Esophagus squamous epithelium (tissue), 5 donors: ENCODE measurements around the gene GPR27. TPM values are rescaled to one million over a fixed set of nuclear protein-coding genes. Genes with fewer than 3 reads are reported as not detected.

ENCODE experiments used
- DNase-seq: peaks from one replicate; lab custom pipeline; 2025; lab: John Stamatoyannopoulos, UW
- H3K27ac ChIP-seq, 4 donors: fragments of 200-600 bp; sonication (generic); one replicate each; pipeline ENCODE4 v1.5.1; 2016 to 2019; ENCODE audit warnings: mild to moderate bottlenecking in 1 of 4
- H3K27me3 ChIP-seq, 4 donors: fragments of 200-600 bp; sonication (generic); 1 replicate in 3 of 4; 2 replicates in 1 of 4; pipeline versions ENCODE4 v1.5.1 to v1.6.0; 2017 to 2021; ENCODE audit warnings: antibody characterized with exemption in 1 of 4
- H3K36me3 ChIP-seq, 3 donors: fragments of 200-600 bp; sonication (generic); one replicate each; pipeline ENCODE4 v1.5.1; 2016 to 2019
- H3K4me1 ChIP-seq, 3 donors: fragments of 200-600 bp; sonication (generic); one replicate each; pipeline ENCODE4 v1.5.1; 2017 to 2019
- H3K4me3 ChIP-seq, 4 donors: fragments of 200-600 bp; sonication (generic); 1 replicate in 3 of 4; 2 replicates in 1 of 4; pipeline ENCODE4 v1.5.1; 2016 to 2019; ENCODE audit warnings: mild to moderate bottlenecking in 2 of 4, moderate library complexity in 1 of 4
- H3K9me3 ChIP-seq, 3 donors: fragments of 200-600 bp; sonication (generic); one replicate each; pipeline ENCODE4 v1.5.1; 2016 to 2019
- POLR2A ChIP-seq, 4 donors: fragments of 450-650 bp; IDR thresholded peaks; one replicate each; pipeline ENCODE4 v1.6.1; 2017; ENCODE audit warnings: antibody characterized with exemption in 4 of 4, mild to moderate bottlenecking in 4 of 4, moderate library complexity in 3 of 4
- WGBS, 2 donors: methylation state at CpG; one replicate each; pipeline ENCODE4 v1.1.5; 2018; 5-methylcytosine and 5-hydroxymethylcytosine counted together
- intact Hi-C: fragments of 100-400 bp; cut with DNase I; formaldehyde crosslinking; loops from one replicate; pipeline ENCODE4 v1.15.0; 2022
- total RNA-seq, 4 donors: library from RNA; depleted of rRNA; stranded (reverse); fragments of >200 nt; gene quantifications; one replicate each; pipeline ENCODE4 v1.1.0, GENCODE V29; 2016
- TF ChIP-seq, protein P1 (sequence below), 6 experiments: fragments of 450-650 bp in 4 of 6; fragments of 200-600 bp in 2 of 6; sonication (generic) in 2 of 6; IDR thresholded peaks; one replicate each; pipeline ENCODE4 v1.5.1; 2016 to 2019; ENCODE audit warnings: antibody characterized with exemption in 6 of 6, mild to moderate bottlenecking in 4 of 6, moderate library complexity in 4 of 6
- donor health status: DM: yes; HTN: yes; CAD: no.

The GPR27 gene
- total RNA-seq, 4 donors from 2014 or later = 2.1 to 3.6 (median 2.7) TPM

DNA sequence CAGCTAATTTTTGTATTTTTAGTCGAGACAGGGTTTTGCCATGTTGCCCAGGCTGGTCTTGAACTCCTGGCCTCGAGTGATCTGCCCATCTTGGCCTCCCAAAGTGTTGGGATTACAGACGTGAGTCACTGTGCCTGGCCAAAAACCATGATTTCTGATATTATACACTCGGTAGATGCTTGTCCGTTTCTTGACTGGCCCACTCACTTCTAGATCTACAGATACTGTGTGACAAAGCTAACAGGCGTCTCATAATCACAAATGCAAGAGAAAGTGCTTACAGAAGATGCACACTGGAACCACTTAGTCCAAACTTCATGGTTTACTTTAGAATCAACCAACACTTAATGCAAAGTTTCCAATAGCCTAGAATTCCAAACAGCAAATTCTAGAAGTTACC lies 22.9 kb downstream of the GPR27 start:
- WGBS, 2 donors = 62 to 100% methylated on average over 2 to 6 of the region's 6 CpGs
- intact Hi-C loops = no loop called here
- H3K27me3 ChIP-seq = peaks cover 0 to 84% (median 4%) of the 10 kb centered on the region in 4 donors

DNA sequence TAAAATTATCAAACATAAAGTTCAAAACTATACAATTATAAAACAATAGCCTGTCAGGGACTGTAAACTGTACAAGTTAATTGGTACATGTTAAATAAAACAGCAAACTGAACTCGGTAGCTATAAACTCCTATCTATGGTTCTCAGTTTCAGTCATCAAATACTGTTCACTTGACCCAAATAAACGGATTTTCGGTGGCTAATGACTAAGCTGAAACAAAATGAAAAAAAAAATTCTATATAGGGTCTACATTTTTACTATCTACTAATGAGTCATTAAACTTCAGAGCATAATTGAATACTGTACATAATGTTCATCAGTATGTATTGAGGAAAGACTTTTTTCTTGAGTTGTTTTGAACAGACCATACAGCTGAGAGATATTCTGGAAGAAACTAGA lies 24.7 kb downstream of the GPR27 start:
- Histone ChIP-seq H3K27ac (no peak overlapping the region), H3K4me3 (no peak overlapping the region), H3K9me3 (no peaks in the 10 kb centered on the region), H3K36me3 (no peaks in the 10 kb centered on the region), H3K27me3 (peaks cover 0 to 89% (median 13%) of the 10 kb centered on the region in 4 donors), H3K4me1 (no peaks in the 10 kb centered on the region)
- TF ChIP-seq, protein P1, sequence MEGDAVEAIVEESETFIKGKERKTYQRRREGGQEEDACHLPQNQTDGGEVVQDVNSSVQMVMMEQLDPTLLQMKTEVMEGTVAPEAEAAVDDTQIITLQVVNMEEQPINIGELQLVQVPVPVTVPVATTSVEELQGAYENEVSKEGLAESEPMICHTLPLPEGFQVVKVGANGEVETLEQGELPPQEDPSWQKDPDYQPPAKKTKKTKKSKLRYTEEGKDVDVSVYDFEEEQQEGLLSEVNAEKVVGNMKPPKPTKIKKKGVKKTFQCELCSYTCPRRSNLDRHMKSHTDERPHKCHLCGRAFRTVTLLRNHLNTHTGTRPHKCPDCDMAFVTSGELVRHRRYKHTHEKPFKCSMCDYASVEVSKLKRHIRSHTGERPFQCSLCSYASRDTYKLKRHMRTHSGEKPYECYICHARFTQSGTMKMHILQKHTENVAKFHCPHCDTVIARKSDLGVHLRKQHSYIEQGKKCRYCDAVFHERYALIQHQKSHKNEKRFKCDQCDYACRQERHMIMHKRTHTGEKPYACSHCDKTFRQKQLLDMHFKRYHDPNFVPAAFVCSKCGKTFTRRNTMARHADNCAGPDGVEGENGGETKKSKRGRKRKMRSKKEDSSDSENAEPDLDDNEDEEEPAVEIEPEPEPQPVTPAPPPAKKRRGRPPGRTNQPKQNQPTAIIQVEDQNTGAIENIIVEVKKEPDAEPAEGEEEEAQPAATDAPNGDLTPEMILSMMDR (IDR thresholded peaks at IDR 0.05) = no peak
- no peak for TF ChIP-seq POLR2A (IDR thresholded peaks at IDR 0.05)
- intact Hi-C loops = no loop called here
- WGBS, 2 donors = 69 to 81% methylated on average over 3 of the region's 3 CpGs
- DNase-seq = no peak

More for the DNA sequence above, 22.9 kb downstream of the GPR27 start:
- Histone ChIP-seq H3K27ac (no peak overlapping the region), H3K4me3 (no peak overlapping the region), H3K9me3 (no peaks in the 10 kb centered on the region), H3K36me3 (no peaks in the 10 kb centered on the region), H3K4me1 (no peaks in the 10 kb centered on the region)
- DNase-seq = no peak
- no peak for TF ChIP-seq POLR2A (IDR thresholded peaks at IDR 0.05)
- TF ChIP-seq, protein P1 (IDR thresholded peaks at IDR 0.05) = no peak

DNA sequence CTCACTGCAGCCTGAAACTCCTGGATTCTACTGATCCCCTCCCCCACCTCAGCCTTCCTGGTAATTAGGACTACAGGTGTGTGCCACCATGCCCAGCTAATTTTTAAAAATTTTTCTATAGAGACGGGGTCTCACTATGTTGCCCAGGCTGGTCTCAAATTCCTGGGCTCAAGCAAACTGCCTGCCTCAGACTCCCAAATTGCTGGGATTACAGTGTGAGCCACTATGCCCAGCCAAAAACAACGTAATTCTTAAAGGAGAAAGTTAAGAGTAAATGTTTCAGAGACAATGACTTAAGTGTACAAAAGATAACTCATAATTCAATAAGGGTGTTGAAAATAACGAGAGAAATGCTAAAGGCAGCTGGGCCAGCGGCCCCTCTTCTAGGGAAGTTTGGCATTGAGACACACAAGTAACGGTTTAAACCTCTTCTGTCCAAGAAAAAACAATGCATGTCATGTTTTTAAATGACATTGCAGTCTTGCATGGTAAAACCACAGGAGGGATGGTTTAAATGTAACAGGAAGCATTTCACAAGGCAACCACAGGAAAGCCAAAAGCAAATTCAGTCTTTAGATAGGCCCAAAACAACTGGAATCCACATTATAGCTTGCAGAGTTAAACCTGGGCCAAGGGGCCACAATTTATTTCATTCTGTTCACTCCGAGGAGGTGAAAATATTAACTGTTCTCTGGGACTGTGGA lies 26.2 kb downstream of the GPR27 start:
- Histone ChIP-seq H3K9me3 (no peaks in the 10 kb centered on the region), H3K27ac (no peak overlapping the region), H3K4me1 (peaks cover 7 to 10% (median 9%) of the 10 kb centered on the region in 3 donors), H3K4me3 (no peak overlapping the region), H3K36me3 (no peaks in the 10 kb centered on the region), H3K27me3 (peaks cover 4 to 97% (median 24%) of the 10 kb centered on the region in 4 donors)
- intact Hi-C loops = no loop called here
- TF ChIP-seq, protein P1 (IDR thresholded peaks at IDR 0.05) = no peak
- TF ChIP-seq POLR2A (IDR thresholded peaks at IDR 0.05) = peak in 1 of 4 donors; percentile 18
- no peak for DNase-seq
- WGBS, 2 donors = 51 to 66% methylated on average over 6 of the region's 6 CpGs

DNA sequence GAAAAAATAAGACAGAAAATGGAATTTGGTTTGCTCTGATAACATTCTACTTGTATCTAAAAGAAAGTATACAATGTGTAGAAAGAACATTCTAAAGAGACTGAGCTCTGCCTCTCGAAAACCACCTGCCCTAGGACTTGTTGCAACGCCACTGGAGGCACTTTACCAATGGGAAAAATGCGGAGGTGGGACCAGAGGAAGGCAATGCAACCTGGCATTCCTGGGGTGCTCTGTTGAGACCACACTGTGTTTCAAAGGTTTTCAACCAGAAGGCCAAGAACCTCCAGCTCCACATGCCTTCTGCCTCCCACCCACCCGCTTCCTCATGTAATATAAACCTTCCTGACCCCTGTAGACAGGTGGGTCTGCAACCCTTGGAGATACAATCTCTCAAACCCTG lies 26.8 kb downstream of the GPR27 start:
- Histone ChIP-seq H3K36me3 (no peaks in the 10 kb centered on the region), H3K27ac (no peak overlapping the region), H3K9me3 (no peaks in the 10 kb centered on the region), H3K27me3 (peaks cover 8 to 99% (median 25%) of the 10 kb centered on the region in 4 donors), H3K4me1 (peaks cover 9 to 15% (median 14%) of the 10 kb centered on the region in 3 donors), H3K4me3 (no peak overlapping the region)
- TF ChIP-seq, protein P1 (IDR thresholded peaks at IDR 0.05) = no peak
- no peak for TF ChIP-seq POLR2A (IDR thresholded peaks at IDR 0.05)
- 84 to 86% methylated on average over 4 of the region's 4 CpGs for WGBS, 2 donors
- intact Hi-C loops = no loop called here
- DNase-seq = no peak

DNA sequence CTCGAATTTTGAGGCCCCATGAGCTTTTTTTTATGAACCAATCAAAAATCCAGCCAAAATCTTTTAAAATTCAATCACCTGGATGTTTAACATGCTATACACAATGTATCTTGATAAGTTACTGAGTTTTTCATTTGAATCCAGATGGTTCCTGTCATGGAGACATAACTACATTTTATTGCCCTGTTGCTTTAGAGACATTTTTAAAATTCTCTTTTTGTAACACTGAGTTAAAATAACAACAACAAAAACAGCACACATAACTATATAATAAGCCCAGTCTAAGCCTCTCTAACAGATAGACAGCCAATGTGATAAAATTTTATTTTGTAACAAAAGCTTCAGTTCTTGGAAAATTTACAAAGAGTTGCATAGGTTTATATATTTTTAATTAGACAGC lies 29.5 kb downstream of the GPR27 start:
- intact Hi-C loops = no loop called here
- peaks cover 11 to 100% (median 26%) of the 10 kb centered on the region in 4 donors for H3K27me3 ChIP-seq
- no peaks in the 10 kb centered on the region for H3K9me3 ChIP-seq
- no peak overlapping the region for H3K4me3 ChIP-seq
- WGBS, 2 donors = 33 to 45% methylated on average over 1 of the region's 1 CpG
- H3K27ac ChIP-seq = no peak overlapping the region
- H3K36me3 ChIP-seq = no peaks in the 10 kb centered on the region
- TF ChIP-seq POLR2A (IDR thresholded peaks at IDR 0.05) = no peak
- TF ChIP-seq, protein P1 (IDR thresholded peaks at IDR 0.05) = no peak
- DNase-seq = no peak
- peaks cover 10 to 21% (median 14%) of the 10 kb centered on the region in 3 donors for H3K4me1 ChIP-seq
